Measurements from ENCODE around the gene SIK3. TPM values are rescaled to one million over a fixed set of nuclear protein-coding genes. Genes with fewer than 3 reads are reported as not detected.

The SIK3 gene
- total RNA-seq, 1 experiment from 2014 or later, result 4.1 TPM

- no peak for DNase-seq
- Histone ChIP-seq H3K27me3 (no peaks in the 10 kb centered on the region), H3K36me3 (no peaks in the 10 kb centered on the region), H3K4me3 (no peak overlapping the region), H3K9me3 (no peaks in the 10 kb centered on the region)
Measured at GRCh38 chr11:116796548-116796947, 301.7 kb downstream of the SIK3 start.

GRCh38 chr11:116794851-116795250, 303.4 kb downstream of the SIK3 start:
- Histone ChIP-seq H3K9me3 (no peaks in the 10 kb centered on the region), H3K27me3 (no peaks in the 10 kb centered on the region), H3K4me3 (no peak overlapping the region), H3K36me3 (no peaks in the 10 kb centered on the region)
- no peak for DNase-seq

GRCh38 chr11:116793772-116794097, 304.5 kb downstream of the SIK3 start:
- no peak for DNase-seq
- Histone ChIP-seq H3K9me3 (no peaks in the 10 kb centered on the region), H3K36me3 (no peaks in the 10 kb centered on the region), H3K27me3 (no peaks in the 10 kb centered on the region), H3K4me3 (no peak overlapping the region)

Other genes with a start within 250 kb of the SIK3 start
- gene PAFAH1B2, start 45.9 kb upstream of the SIK3 start, total RNA-seq (2014; rRNA removed; shearing (Covaris generic); ENCODE audit: low replicate concordance), result 143 and 205 TPM in 2 replicates
- gene SIDT2, start 80.3 kb upstream of the SIK3 start, total RNA-seq (2014; rRNA removed; shearing (Covaris generic); ENCODE audit: low replicate concordance), result 2.7 and 19.8 TPM in 2 replicates
- gene TAGLN, start 100.9 kb upstream of the SIK3 start, total RNA-seq (2014; rRNA removed; shearing (Covaris generic); ENCODE audit: low replicate concordance), result 0.44 and 0.92 TPM in 2 replicates
- gene PCSK7, start 133.6 kb upstream of the SIK3 start, total RNA-seq (2014; rRNA removed; shearing (Covaris generic); ENCODE audit: low replicate concordance), result 24.9 and 26.7 TPM in 2 replicates
- gene RNF214, start 134.2 kb upstream of the SIK3 start, total RNA-seq (2014; rRNA removed; shearing (Covaris generic); ENCODE audit: low replicate concordance), result 1.3 and 2.4 TPM in 2 replicates
- 0.15 and 3.2 TPM in 2 replicates for gene BACE1-AS, start 192.9 kb upstream of the SIK3 start, total RNA-seq (2014; rRNA removed; shearing (Covaris generic); ENCODE audit: low replicate concordance)
- 7.6 and 9.1 TPM in 2 replicates for gene BACE1, start 217.8 kb upstream of the SIK3 start, total RNA-seq (2014; rRNA removed; shearing (Covaris generic); ENCODE audit: low replicate concordance)
- gene CEP164, start 229.4 kb upstream of the SIK3 start, total RNA-seq (2014; rRNA removed; shearing (Covaris generic); ENCODE audit: low replicate concordance), result 23.2 and 33.1 TPM in 2 replicates